HEK293T (cell line): ENCODE measurements around the gene PSMA3.

Experiments
- CTCF ChIA-PET: fragments of 350-600 bp; formaldehyde crosslinking; extraction: SDS; loops from one replicate; lab custom pipeline; 2021; ENCODE audit warnings: antibody characterized with exemption, inconsistent platforms; lab: Yijun Ruan, JAX
- POLR2A ChIA-PET: fragments of 350-600 bp; formaldehyde crosslinking; extraction: SDS; loops from one replicate; lab custom pipeline; 2020; ENCODE audit warnings: antibody characterized with exemption, inconsistent platforms; lab: Yijun Ruan, JAX
- DNase-seq: peaks from one replicate; pipeline ENCODE4 v3.0.0; 2012; ENCODE audit warnings: mixed read lengths; ENCODE audit errors: extremely low spot score
- ARNT ChIP-seq: fragments of 450-650 bp; IDR thresholded peaks from 2 replicates; pipeline ENCODE4 v1.6.1; 2017; ENCODE audit warnings: mild to moderate bottlenecking
- BHLHE40 ChIP-seq: fragments of 450-650 bp; IDR thresholded peaks from 2 replicates; pipeline ENCODE4 v1.6.1; 2016; ENCODE audit warnings: mild to moderate bottlenecking, moderate library complexity, borderline replicate concordance
- CTBP1 ChIP-seq: fragments of 450-650 bp; IDR thresholded peaks from 2 replicates; pipeline ENCODE4 v1.6.1; 2016; ENCODE audit warnings: borderline replicate concordance
- ELF4 ChIP-seq: fragments of 450-650 bp; IDR thresholded peaks from 2 replicates; pipeline ENCODE4 v1.6.1; 2017; ENCODE audit warnings: antibody characterized with exemption
- FOXA1 ChIP-seq: fragments of 450-650 bp; IDR thresholded peaks from 2 replicates; pipeline ENCODE4 v1.6.1; 2016; ENCODE audit warnings: mild to moderate bottlenecking
- FOXK2 ChIP-seq: fragments of 450-650 bp; IDR thresholded peaks from 2 replicates; pipeline ENCODE4 v1.6.1; 2016; ENCODE audit warnings: mild to moderate bottlenecking
- FOXM1 ChIP-seq: fragments of 450-650 bp; IDR thresholded peaks from 2 replicates; pipeline ENCODE4 v1.6.1; 2017; ENCODE audit warnings: mild to moderate bottlenecking, borderline replicate concordance
- HDGF ChIP-seq: fragments of 450-650 bp; IDR thresholded peaks from 2 replicates; pipeline ENCODE4 v1.6.1; 2017; ENCODE audit warnings: antibody characterized with exemption, borderline replicate concordance
- L3MBTL2 ChIP-seq: fragments of 450-650 bp; conservative IDR thresholded peaks from 2 replicates; pipeline ENCODE4 v1.6.1; 2016; ENCODE audit warnings: mild to moderate bottlenecking
- LEF1 ChIP-seq: fragments of 450-650 bp; IDR thresholded peaks from 2 replicates; pipeline ENCODE4 v1.6.1; 2017; ENCODE audit warnings: mild to moderate bottlenecking, borderline replicate concordance
- NFRKB ChIP-seq: fragments of 450-650 bp; IDR thresholded peaks from 2 replicates; pipeline ENCODE4 v1.6.1; 2016; ENCODE audit warnings: mild to moderate bottlenecking, moderate library complexity
- SP1 ChIP-seq: fragments of 450-650 bp; IDR thresholded peaks from 2 replicates; pipeline ENCODE4 v1.6.1; 2017
- SUZ12 ChIP-seq: fragments of 450-650 bp; IDR thresholded peaks from 2 replicates; pipeline ENCODE4 v1.6.1; 2016; ENCODE audit warnings: mild to moderate bottlenecking
- TARDBP ChIP-seq: fragments of 450-650 bp; IDR thresholded peaks from 2 replicates; pipeline ENCODE4 v1.6.1; 2016
- ZNF384 ChIP-seq: fragments of 450-650 bp; IDR thresholded peaks from 2 replicates; pipeline ENCODE4 v1.6.1; 2016
- TF ChIP-seq, protein P1 (sequence below): fragments of 450-650 bp; IDR thresholded peaks from 2 replicates; pipeline ENCODE4 v1.6.1; 2016

Gene PSMA3

DNA sequence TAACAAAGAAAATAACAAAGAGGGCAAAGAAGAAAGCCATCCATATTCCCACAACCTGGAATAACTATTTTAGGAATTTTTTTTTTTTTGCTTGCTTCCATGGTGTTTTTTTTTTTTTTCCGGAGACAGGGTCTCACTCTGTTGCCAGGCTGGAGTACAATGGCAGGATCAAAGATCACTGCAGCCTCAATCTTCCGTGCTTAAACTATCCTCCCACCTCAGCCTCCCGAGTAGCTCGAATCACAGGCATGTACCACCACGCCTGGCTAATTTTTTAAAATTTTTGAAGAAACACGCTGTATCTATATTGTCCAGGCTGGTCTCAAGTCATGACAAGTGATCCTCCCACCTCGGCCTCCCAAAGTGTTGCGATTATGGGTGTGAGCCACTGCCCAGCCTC is 33.5 kb downstream of the PSMA3 start:
- TF ChIP-seq LEF1 (no peak), ZNF384 (no peak), FOXK2 (no peak), CTBP1 (no peak), ARNT (no peak), SP1 (no peak), NFRKB (no peak), L3MBTL2 (no peak), FOXM1 (no peak), BHLHE40 (no peak), ELF4 (no peak), SUZ12 (no peak), TARDBP (no peak), HDGF (no peak), FOXA1 (no peak)
- TF ChIP-seq, protein P1, sequence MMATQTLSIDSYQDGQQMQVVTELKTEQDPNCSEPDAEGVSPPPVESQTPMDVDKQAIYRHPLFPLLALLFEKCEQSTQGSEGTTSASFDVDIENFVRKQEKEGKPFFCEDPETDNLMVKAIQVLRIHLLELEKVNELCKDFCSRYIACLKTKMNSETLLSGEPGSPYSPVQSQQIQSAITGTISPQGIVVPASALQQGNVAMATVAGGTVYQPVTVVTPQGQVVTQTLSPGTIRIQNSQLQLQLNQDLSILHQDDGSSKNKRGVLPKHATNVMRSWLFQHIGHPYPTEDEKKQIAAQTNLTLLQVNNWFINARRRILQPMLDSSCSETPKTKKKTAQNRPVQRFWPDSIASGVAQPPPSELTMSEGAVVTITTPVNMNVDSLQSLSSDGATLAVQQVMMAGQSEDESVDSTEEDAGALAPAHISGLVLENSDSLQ, result no peak
- ChIA-PET CTCF (no interaction called here), POLR2A (interaction anchor here (1.3 kb wide), 1 partner anchor 20 kb away, joined by 4 read pairs; the partner anchor contains the start of gene ARID4A)
- DNase-seq, result no peak

DNA sequence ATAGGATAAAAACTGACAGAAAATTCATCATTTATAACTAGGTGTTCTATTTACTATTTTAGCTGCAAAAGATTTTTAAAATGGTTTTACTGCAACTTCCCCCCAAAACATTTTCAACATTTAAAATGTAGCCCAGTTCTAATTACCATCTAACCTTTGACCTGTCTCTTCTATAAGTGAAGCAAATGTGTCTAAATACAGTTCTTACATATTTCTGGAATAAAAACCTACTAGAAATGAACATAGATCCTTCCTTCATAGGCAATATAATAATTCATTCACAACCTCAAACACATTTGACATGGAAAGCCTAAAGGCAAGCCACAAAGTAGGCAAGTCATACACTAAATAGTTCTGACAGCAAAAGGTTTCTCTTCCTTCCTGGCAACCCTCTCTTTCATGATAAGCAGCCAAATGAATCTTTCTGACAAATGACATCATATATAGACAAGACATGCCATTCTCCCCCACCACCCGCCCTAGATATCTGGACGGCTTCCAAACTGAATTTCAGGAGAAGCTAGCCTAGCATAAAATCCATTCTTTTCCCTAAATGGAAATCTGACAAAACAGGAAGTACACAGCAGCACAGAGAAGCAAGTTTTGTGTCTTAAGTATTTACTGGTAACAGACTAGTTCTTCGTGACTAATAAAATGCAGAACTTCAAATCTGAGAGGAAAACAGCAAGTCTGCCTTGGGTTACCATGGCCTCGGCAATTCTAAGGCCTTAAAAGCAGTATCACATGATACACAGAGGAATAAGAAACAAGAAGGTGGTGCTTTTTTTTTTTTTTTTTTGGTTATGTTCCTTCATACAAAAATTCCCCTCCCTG is 36.5 kb downstream of the PSMA3 start:
- DNase-seq, result no peak
- TF ChIP-seq, protein P1, result no peak
- TF ChIP-seq ELF4, result no peak
- no peak for TF ChIP-seq FOXA1
- TF ChIP-seq SUZ12, result no peak
- no peak for TF ChIP-seq HDGF
- TF ChIP-seq CTBP1, result no peak
- TF ChIP-seq TARDBP, result no peak
- no peak for TF ChIP-seq SP1
- TF ChIP-seq ZNF384, result no peak
- TF ChIP-seq FOXK2, result no peak
- no peak for TF ChIP-seq ARNT
- no peak for TF ChIP-seq L3MBTL2
- TF ChIP-seq LEF1, result no peak
- POLR2A ChIA-PET, result interaction anchor here (1.6 kb wide), 1 partner anchor 17 kb away, joined by 11 read pairs; the partner anchor contains the start of gene ARID4A
- CTCF ChIA-PET, result no interaction called here

DNA sequence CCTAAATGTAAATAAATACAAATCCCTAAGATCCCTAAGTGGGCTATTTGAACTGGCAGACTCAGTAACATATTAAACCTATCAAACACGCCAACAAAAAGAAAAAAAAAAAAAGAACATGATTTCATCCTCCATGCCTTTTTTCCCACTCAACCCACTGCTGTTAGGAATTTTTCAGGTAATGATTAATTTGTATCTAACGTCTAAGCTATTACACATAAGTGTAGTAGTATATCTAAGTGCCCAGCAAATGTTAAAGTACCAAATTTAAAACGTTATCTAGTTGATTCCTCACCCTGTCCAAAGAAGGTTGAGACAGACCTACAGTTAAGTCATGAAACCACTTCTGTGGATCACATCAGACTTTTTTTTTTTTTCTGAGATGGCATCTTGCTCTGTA is 37.3 kb downstream of the PSMA3 start:
- DNase-seq, result no peak
- ChIA-PET POLR2A (interaction anchor here (1.6 kb wide), 1 partner anchor 16 kb away, joined by 11 read pairs; the partner anchor contains the start of gene ARID4A), CTCF (no interaction called here)
- TF ChIP-seq SUZ12, result no peak
- TF ChIP-seq HDGF, result no peak
- no peak for TF ChIP-seq ZNF384

DNA sequence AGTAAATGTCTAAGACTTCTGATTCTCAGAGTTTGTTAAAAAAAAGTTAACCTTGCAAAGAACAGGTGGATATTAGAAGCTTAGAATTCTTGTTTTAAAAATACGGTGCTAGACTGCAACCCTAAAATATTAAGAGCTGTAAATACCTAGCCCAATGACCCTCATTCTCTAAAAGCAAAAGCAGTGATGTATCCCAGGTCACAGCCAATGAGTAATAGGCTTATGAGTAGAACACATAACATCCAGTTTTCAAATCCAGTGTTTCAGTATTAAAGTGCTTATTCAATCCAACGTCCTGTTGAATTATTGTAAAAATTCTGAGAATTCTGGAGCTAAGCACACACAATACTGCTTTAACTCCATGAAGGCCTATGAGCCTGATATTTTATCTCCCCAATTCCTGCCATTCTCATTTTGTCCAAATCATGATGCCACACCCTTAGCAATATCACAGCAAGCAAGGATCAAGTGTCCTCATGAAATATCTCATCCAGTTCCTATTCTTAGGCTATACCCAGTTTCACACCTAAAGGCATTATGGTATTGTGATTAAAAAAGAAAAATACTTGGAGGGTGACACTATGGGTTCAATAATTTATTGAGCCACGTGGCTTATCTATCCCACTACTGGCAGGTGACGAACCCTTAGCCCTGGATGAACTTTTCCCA is 38.4 kb downstream of the PSMA3 start:
- no peak for TF ChIP-seq L3MBTL2
- TF ChIP-seq FOXM1, result no peak
- no peak for TF ChIP-seq ELF4
- TF ChIP-seq HDGF, result no peak
- no peak for TF ChIP-seq FOXK2
- TF ChIP-seq NFRKB, result no peak
- TF ChIP-seq, protein P1, result no peak
- TF ChIP-seq BHLHE40, result no peak
- no peak for TF ChIP-seq SUZ12
- no peak for TF ChIP-seq FOXA1
- TF ChIP-seq ZNF384, result no peak
- TF ChIP-seq TARDBP, result no peak
- TF ChIP-seq SP1, result no peak
- no peak for TF ChIP-seq ARNT
- TF ChIP-seq CTBP1, result no peak
- no peak for TF ChIP-seq LEF1
- CTCF ChIA-PET, result no interaction called here
- DNase-seq, result no peak
- POLR2A ChIA-PET, result interaction anchor here (0.6 to 1.2 kb wide), 3 partner anchors 15 to 166 kb away, joined by 3 to 4 read pairs (median 3); partner anchors contain the start of genes ARID4A and PSMA3

DNA sequence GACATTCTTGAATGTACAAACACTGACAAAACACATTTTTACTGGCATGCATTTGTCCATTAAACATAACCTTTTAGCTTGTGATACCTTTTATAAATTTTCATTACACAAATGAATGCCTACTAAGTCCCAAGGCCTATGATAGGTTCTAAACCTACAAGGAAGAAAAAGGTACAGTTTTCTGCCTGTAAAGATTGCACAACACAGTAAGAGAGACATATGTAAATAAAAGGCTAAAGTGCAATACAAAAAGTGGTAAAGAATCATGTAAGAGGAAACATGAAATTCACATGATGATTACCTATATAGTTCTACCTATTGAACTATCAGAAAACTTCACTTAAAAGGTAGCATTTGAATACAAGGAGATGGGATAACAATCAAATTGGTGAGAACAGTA is 39.1 kb downstream of the PSMA3 start:
- TF ChIP-seq FOXA1 (no peak), CTBP1 (no peak), FOXM1 (no peak), HDGF (no peak), ZNF384 (no peak), LEF1 (no peak), SUZ12 (no peak), ARNT (no peak)
- CTCF ChIA-PET, result no interaction called here
- no peak for DNase-seq
- POLR2A ChIA-PET, result interaction anchor here (0.6 to 1.0 kb wide), 2 partner anchors 39 to 166 kb away, joined by 3 read pairs; partner anchors contain the start of gene PSMA3
